GM12865 (cell line): ENCODE results near the gene RPL3.

Experiments
- DNase-seq: peaks from one replicate; pipeline ENCODE4 v3.0.0; 2010; ENCODE audit warnings: low read depth
- H3K4me3 ChIP-seq: 2 replicates; pipeline ENCODE4 v1.5.1; 2011; ENCODE audit warnings: mild to moderate bottlenecking, low read depth, low read length, control low read depth
- CTCF ChIP-seq: IDR thresholded peaks from 2 replicates; pipeline ENCODE4 v1.5.1; 2011; ENCODE audit warnings: low read length, control low read depth, low read depth, inconsistent platforms; ENCODE audit not compliant: insufficient read depth; ENCODE audit errors: missing control alignments

The RPL3 gene

GRCh38 chr22:39302431-39302960 lies 16.9 kb downstream of the RPL3 start:
- no peak for DNase-seq
- TF ChIP-seq CTCF, result no peak
- H3K4me3 ChIP-seq, result no peak overlapping the region

GRCh38 chr22:39301926-39302325 lies 17.5 kb downstream of the RPL3 start:
- no peak for DNase-seq
- TF ChIP-seq CTCF, result no peak

GRCh38 chr22:39301108-39301507 lies 18.3 kb downstream of the RPL3 start:
- DNase-seq, result no peak
- no peak overlapping the region for H3K4me3 ChIP-seq
- no peak for TF ChIP-seq CTCF

More at GRCh38 chr22:39301926-39302325, 17.5 kb downstream of the RPL3 start:
- H3K4me3 ChIP-seq, result no peak overlapping the region

- no peak for TF ChIP-seq CTCF
- peak; percentile 49 for DNase-seq
- peak overlapping the region; percentile 49 for H3K4me3 ChIP-seq
These were observed 19.1 kb downstream of the RPL3 start for GRCh38 chr22:39300186-39300830.

- DNase-seq, result peak; percentile 85
- TF ChIP-seq CTCF, result no peak
- peak overlapping the region; percentile 49 for H3K4me3 ChIP-seq
These were observed 19.6 kb downstream of the RPL3 start for GRCh38 chr22:39299829-39300178.

GRCh38 chr22:39298241-39298987 lies 21.0 kb downstream of the RPL3 start:
- no peak for TF ChIP-seq CTCF
- no peak overlapping the region for H3K4me3 ChIP-seq
- no peak for DNase-seq
